ENCODE results near the gene CCDC12. TPM values are rescaled to one million over a fixed set of nuclear protein-coding genes. Genes with fewer than 3 reads are reported as not detected.

CCDC12 gene
- total RNA-seq, 1 donor from 2014 or later = 44.6 TPM

DNA sequence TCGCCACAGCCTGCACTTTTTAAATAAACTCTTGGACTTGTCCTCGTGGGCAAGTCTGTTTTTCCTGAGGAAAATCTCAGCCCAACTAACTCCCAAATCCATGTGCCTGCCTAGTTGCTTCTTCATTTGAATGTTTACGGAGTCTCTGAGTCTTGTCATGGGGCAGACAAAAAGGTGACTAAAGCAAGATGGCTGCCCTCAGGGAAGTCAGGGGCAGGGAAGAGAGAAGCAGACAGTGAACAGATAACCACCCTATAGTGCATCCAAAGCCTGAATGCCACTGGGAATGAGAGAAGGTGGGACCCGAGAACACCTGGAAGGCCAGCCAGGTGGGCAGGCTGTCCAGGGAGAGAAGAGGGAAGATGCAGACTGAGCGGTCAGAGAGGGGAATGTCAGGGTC lies 21.4 kb downstream of the CCDC12 start:
- DNase-seq = no peak

DNA sequence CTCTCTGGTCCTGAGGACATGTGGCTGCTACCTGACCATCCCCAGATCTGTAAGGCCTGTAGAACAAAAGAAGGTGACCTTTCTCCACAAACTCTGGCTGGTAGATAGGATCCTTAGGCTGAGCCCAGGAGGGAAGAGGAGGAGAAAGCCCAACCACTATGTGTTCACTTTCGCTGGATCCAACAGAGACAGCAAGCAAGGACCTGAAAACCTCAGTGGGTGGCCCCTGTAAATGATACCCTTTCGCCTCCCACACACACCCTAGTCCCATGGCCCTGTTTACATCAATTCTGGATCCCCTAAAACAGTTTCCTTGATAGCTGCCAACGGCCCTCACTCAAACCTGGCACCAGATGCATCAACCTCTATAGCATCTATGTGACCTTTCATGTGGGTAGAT lies 22.4 kb downstream of the CCDC12 start:
- no peak for DNase-seq

DNA sequence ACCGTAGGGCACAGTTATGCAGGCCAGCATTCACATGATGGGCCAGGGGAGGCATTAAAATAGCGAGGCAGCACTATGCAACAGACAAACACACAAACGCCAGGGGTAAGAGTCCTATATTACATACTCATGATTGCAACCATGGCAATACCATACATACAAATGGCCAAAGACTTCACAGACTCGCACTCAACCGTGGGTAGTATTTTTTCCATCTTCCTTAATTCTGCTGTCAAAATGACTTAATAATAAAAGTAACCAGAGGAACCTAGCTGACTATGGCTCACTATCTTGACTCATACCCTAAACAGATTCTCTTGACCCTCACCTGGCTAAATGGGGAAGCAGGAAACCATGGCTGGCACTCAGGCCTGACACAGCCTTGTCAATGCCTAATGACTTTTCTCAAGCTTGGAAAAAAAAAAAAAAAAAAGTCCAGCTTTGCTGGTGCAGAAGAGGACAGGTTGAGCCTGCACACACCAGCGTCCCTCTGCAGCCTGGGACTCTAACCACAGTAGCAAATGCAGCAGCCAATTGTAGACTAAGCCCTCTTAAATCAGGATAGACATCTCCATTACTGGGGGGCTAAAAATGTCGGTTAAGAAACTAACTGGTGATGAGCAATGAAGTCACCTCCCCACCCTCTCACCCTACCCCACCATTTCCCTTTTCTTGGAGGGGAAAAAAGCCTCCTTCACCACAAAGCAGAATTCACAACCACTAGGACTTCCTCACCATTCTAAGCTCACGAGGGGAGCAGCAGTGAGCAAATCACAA lies 23.1 kb downstream of the CCDC12 start:
- DNase-seq = no peak

DNA sequence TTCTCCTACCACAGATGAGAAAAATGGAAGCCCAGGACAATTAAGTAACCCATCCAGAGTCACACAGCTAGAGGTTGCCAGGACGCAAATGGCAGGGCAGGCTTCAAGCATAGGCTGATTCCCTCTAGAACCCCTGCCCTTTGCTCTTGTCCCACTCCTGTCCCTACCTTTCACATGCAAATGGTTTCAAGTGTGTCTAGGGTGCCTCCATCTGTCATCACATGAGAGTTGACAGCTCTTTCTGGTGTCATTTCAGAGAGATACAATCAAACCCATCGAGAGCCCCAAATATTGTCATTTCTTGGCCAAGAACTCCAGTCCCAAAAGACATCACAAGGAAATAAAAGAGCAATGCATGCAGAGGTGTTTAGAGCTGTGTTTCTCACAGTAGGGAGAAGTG lies 23.7 kb downstream of the CCDC12 start:
- DNase-seq = no peak

DNA sequence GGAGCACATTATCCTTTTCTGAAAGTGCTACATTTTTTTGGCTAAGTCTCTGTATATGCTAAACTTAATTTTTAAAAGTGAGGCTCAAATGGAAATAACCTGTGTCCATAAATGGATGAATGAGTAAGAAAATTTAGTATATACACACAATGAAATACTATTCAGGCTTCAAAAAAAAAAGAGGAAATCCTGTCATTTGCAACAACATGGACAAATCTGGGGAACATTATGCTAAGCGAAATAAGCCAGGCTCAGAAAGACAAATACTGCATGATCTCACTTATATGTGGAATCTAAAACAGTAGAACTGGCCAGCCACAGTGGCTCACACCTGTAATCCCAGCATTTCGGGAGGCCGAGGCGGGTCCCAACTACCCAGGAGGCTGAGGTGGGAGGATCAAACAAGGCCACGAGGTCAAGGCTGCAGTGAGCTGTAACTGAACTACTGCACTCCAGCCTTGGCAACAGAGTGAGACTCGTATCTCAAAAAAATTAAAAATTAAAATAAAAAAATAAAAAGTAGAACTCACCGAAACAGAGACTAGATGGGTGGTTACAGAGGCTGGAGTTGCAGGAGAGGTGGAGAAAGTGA lies 25.8 kb downstream of the CCDC12 start:
- DNase-seq = peak; percentile 60

DNA sequence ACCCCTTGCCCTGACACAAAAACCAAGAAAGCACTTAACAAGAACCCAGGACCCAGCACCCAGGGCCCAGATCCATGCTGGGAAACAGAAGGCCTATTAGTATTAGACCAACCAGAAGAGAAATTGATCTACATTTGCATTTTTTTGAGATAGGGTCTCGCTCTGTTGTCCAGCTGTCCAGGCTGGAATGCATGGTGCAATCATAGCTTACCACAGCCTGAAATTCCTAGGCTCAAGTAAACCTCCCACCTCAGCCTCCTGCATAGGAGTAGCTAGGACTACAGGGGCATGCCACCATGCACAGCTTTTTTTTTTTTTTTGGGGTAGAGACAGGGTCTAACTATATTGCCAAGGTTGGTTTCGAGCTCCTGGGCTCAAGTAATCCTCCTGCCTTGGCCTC lies 26.4 kb downstream of the CCDC12 start:
- DNase-seq = no peak

DNA sequence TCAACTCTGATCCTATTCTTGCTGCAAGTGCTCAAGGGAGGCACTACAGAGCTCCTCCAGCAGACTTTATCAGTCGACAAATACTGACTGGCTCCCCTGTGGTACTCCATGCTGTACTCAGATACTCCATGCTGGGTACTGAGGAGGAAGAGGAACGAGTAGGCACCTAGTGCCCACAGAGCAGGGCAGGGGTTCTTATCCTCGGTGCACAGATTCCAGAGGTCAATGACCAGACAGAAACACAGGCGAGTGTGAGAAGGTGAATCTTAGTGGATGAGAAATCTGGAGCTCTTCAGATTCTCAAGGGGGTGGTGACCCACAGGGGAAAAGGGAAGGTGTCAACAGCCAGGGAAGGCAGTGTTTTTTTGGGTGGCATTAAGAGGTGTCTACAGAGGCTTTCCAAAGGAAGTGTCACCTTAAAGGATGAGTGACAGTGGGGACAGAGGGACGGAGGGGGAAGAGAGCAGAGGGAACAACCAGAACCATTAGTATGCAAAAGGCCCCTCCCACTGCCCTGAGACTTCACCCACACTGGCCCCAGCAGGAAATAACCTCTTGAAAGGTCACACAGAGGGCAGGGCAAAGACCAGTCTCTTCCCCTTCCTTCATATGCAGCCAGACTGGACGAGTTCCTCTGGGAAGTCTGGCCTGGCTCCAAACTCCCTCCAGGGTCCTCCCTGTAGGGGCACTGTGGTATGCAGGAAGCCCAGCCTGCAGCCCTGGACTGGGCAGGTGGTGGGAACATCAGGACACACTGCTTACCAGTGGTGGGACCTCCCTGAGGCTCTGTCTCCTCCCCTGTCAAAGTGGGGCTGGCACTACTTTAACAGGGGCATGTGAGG lies 27.5 kb downstream of the CCDC12 start:
- peak; percentile 58 for DNase-seq

DNA sequence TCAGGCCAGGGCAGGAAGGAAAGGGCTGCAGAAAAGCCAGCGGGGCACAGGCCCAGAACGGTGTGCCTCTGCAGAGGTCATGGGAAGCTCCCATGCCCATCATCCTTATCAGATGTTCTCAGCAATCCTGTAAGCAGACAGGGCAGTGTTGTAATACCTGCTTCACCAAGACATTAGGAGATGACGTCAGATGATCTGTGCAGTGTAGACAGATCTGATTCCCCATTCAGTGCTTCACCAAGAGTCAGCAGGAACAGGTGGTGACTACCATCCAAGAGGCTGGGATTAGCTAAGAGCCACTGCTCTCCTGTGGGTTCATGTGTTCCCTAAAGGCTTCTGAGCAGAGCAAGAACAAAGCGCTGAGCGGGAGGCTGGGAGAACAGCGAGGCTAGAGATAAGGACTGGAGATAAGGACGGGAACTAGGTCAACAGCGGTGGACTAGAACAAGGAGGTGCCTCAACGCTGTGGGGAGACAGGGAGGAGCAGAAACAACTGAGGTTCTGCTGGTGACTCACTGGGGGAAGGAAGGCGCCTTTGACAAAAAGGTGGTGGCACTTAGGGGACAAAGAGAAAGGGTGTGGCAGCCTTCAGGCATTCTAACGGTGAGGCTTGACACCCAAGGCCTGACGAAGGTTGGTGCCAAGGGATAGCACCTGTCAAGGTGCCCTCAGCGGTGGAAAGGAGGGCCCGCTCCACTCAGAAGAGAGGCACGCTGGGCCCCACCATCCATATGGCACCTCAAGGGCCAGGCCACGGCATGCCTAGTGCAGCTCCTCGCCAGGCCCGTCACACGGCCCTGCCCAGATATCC lies 28.4 kb downstream of the CCDC12 start:
- peak; percentile 65 for DNase-seq

DNA sequence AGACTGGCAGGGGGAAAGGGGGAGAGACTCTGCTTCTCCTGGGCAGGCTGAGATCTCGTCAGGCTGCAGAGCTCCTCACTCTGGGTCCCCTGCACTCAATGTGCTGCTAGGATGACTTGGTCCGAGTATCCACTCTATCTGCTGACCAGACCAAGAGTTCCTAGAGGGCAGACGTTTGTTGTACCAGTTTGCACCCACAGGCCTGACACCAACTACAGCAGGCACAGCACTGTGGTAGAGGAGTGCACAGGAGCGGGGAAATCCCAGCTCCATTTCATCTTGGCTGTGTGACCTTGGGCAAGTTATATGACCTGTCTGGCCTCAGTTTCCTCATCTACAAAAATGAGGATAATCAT lies 29.0 kb downstream of the CCDC12 start:
- no peak for DNase-seq

DNA sequence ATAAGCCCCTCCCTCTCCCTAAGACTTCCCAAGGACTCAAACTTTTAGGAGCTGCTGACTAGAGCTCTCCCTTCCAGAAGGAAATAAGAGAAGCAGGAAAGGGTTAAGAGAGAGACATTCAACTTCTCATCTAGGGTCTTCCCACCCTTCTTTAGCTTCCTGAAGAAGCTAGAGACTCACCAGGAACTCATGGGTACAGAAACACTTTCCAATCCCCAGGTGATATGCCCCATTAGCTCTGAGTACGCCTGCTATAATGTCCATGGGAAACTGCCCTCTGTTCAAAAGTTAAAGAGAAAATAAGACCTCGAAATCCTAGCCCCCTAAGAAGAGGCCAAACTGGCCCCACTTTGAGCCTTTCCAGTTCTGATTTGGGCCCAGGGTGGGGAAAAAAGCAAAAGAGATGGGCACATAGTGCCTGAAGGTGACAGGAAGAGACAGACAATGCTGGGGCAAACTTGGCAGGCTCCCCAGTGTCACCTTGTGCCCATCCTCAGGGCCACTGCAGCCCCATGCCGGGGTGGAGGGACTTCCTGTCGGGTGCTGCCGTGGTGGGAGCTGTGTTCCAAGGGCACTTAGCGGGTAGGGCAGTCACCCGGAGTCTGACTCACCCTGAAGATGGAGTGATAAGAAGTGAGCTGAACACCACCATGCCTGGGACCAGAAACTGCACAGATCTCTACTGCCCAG lies 29.5 kb downstream of the CCDC12 start:
- peak; percentile 66 for DNase-seq

DNA sequence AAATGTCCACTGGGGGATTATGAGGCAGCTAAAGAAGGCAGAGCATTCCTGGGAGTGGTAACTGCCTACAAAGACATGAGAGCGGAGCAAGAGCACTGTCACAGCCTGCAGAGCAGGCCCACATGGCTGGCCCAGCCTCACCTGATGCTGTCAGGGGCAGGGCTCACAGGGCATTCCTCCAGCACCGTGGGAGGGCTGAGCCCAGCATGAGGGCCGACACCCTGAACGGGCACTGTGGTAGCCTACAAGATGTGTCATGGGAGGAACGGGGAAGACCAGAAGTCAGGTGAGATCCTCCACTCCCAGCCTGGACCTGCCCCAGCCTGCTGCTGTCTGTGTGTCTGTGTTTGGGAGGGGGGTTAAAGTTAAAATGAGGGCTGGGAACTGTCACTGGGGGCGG lies 30.1 kb downstream of the CCDC12 start:
- DNase-seq = no peak

DNA sequence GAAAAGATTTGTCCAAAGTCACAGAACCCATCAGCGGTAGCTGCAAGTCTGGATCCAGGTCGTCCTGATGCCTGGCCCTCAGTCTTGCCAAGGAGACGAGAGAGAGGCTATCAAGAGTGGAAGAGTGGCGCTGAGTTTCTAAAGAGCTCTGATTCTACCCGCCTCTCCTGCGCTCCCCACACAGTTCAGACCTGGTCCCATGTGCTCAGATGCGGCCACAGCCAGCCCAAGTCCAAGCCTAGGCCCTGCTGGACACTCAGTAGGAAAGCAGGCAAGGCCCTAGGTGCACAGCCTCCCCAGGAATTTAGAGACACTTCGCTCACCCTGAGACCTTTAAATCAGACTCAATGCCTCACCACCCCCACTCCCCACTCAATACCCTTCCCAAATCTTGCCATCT lies 32.4 kb downstream of the CCDC12 start:
- DNase-seq = peak; percentile 28

DNA sequence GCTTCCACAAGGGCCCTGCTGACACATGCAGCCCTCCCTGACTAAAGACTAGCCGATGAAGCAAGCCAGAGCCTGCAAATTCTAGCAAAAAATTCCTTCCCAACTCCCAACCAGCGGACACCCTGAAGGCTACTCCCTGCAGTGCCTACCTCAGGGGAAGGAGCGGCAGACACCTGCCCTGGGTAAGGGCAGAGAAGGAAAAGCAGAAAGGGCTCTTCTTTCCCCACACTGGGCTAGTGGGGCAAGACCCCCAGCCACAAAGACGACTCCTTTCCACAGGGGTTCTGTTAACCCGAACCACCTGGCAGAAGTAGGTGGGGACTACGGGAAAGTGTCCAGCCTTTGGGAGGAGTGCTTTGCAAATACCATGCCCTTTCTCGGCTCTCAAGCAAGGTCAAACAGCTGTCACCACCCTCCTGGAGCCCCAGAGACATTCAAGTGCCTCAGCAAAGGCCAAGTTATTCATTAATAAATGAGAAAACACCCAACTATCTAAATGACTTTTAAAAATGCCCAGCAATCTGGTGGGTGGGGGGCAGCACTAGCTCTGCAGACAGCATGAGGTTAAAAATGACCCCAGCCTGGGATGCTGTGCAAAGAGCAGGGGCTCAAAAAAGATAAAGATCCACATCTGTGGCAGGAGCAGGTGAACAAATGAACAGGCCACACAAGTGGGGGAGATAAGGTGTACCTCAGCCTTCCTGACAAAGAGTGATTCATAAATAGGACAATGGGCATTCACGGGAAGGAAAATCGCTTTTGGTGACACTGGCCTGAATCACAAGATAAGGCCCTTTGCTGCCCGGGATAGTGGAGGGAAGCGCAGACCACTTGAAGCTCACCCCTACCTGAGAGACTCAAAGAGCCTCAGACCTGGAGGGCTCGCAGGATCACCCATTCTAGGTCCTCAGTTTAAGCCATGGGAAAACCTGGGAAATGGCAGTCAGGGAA lies 33.0 kb downstream of the CCDC12 start:
- peak; percentile 76 for DNase-seq

DNA sequence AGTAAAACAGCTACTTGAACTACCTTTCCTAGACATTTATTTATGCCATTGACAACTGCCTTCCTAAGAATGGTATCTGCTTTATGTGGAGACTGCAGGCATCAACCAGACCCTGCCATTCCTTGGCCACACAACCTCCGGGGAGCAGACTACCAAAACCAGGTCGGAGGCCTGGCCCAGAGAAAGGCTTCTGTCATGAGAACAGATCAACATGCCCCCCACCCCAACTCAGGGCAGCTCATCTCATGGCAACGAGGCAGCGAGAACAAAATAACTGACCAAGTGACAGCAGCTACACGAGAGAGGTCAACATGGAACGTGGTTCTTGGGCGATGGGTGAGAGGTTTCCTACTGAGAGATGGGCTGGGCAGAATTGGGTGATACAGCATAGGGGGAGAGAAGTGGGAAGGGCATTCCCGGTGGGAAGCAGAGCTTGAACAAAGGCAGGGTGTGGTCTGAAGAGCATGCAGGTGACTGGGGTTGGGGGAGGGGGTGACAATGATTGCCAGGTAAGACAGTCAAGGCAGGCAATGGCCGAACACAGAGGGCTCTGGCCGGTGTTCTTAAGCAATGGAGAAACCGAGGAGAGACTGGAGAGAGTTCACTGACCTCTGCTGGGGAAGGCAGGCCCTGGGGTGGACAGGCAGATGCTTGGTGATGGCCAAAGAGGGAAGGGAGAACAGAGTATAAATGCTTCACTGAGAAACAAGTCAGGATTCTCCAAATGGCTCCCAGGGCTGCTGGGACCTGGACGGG lies 33.9 kb downstream of the CCDC12 start:
- DNase-seq = no peak

DNA sequence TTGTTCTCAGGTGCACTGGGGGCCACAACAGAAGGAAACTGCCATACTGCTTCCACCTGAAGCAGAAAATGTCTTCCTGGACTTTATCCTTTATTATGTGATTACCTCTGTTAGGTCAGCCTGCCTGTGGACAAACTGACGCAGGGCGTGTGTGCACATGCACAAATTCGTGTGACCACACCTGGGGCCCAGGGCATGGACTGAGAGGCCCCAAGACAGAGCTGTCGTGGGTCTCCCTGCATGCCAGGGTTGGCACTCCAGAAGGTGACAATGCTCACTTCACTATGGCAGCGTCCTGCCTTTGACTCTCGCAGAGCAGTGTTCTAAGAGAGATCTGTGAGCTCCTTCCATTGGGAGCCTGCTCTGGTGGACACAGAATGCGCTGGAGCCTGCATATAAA lies 34.5 kb downstream of the CCDC12 start:
- DNase-seq = no peak

DNA sequence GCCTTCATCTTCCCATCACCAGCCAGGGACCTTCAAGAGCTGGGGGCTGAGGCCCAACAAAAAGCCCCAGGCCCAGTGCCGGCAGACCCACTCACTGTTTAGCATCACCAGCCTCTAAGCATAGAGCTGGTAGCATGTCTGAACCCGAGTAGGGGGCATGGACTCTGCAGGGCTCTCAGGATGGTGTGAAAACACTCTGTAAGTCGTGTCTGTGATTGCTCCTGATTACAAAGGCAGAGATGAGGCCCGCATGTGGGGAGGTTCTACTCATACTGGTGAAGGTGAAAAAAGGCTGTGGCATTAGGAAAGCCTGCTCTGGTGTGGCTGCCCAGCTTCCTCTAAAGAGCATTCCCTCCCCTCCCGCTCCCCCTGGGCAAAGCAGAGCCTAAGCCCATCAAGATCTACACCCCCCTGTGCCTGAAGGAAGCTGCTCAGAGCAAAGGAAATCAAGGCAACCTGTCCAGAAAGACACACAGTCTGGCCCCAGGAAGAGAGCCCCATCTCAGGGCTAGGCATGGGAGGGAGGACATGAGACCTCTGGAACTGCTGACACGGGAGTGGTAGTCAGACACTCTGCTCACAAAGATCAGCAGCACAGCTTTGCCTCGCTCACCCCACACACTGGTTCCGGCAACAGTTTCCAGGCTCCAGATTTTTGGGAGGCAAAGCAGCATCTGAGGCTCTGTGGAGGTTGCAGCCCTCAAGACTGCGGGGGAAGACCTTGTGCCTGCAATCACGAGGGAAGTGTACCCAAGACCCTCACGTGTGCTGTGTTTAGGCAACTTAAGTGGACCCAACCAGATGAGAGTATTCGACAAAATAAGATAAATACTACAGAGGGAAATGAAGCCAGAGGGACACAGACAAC lies 36.7 kb downstream of the CCDC12 start:
- DNase-seq = no peak

DNA sequence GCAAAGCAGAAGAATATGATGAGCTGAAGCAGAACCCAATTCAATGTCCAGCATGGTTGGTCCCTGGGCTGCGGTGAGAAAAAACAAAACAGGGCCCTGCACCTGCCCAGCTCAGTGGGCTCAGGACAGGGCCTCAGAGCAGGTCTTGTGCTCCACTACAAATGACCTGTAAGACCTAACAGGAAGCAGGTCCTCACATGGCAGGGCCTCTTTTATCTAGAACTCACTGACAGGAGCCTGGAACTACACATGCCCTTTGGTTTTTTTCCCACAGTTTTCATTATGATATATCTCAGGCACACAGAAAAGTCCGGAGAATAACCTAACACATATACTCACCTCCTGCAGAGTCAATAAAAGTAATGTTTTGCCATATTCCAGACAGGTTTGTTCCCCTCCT lies 38.4 kb downstream of the CCDC12 start:
- no peak for DNase-seq

DNA sequence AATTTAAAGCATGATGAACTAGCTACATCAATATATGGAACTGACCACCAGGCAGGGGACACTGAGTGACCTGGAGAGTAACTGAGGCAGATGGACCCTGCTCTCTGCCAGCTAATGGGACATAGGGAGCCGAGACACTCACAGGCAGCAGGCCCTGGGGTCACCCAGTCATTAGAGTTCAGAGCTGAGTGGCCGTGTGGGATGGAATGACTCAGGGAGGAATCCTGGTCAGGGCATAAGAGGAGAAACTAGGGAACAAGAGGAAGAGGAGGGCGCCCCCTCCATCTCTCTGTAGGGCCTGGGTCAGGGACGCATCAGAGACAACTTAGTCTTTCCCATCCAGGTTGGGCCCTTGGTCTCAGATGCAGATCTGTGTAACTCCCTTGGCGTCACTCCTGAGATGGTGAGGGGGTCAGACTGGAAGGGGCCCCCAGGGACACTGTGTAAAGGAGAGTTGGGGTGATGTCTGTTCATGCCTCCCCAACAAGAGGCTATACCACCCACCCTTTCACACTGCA lies 39.8 kb downstream of the CCDC12 start:
- DNase-seq = no peak

DNA sequence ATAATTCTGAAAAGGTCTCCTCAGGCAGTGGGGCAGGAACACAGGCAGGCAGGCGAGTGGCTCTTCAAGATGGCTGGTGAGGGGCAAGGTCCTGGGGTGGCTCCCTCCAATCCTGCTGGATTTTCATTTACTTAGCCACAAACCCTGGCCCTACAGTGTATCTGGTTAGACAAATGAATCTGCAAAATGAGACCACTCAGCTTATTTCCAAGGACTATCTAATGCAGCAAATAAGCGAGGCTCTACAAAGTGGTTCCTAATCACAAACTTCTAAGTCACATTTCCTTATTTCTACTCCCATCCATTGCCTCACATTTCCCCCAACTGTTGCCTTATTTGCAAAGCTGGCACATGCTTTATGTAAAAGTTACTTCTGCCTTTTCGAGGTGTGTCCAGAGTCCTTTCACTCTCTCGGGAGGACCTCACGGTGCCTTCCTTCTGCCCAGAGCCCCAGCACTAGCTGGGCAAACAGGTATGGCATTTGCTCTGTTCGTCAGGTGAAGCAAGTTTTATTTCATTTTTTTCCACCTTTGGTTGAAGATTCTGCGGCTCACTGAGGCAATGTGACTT lies 40.5 kb downstream of the CCDC12 start:
- DNase-seq = no peak

Data from dermis blood vessel endothelial cell (primary cell).